Activated CD8-positive, alpha-beta T cell treated with anti-CD3 and anti-CD28 coated beads for 36 hours (primary cell): ENCODE data around the gene STX3. TPM values are rescaled to one million over a fixed set of nuclear protein-coding genes. Genes with fewer than 3 reads are reported as not detected.

Experiments used
- total RNA-seq, 2 experiments: library from RNA; stranded (reverse); gene quantifications; one replicate each; pipeline ENCODE4 v1.2.3, GENCODE V29; 2021

STX3 gene
- total RNA-seq, 2 experiments from 2014 or later, result 8.3 to 9.5 TPM

Other genes with a start within 250 kb of the STX3 start
- not detected for gene OR4D9, start 243.8 kb upstream of the STX3 start, total RNA-seq
- 10 to 100 TPM; 38.1 to 41.0 TPM for gene OSBP, start 139.6 kb upstream of the STX3 start, total RNA-seq
- 10 to 100 TPM; 59.5 to 60.6 TPM for gene PATL1, start 86.3 kb upstream of the STX3 start, total RNA-seq
- not detected for gene OR10V1, start 41.5 kb upstream of the STX3 start, total RNA-seq
- gene MRPL16, start 55.4 kb downstream of the STX3 start, total RNA-seq, result 10 to 100 TPM; 76.4 to 78.7 TPM
- not detected for gene CBLIF, start 90.1 kb downstream of the STX3 start, total RNA-seq
- not detected for gene TCN1, start 111.1 kb downstream of the STX3 start, total RNA-seq
- not detected for gene OOSP3, start 123.4 kb downstream of the STX3 start, total RNA-seq
- not detected for gene OOSP1, start 183.1 kb downstream of the STX3 start, total RNA-seq
- gene OOSP4A, start 208.7 kb downstream of the STX3 start, total RNA-seq, result not detected